AG04450 (cell line): ENCODE measurements around the gene PIMREG. TPM values are rescaled to one million over a fixed set of nuclear protein-coding genes. Genes with fewer than 3 reads are reported as not detected.

ENCODE experiments used
- CTCF ChIA-PET: fragments of 300-600, 350-600 bp; formaldehyde crosslinking; extraction: SDS; loops from one replicate; lab custom pipeline; 2022; ENCODE audit warnings: antibody characterized with exemption, inconsistent platforms; lab: Charles Lee
- POLR2A ChIA-PET: fragments of 350-600 bp; formaldehyde crosslinking; extraction: SDS; loops from one replicate; lab custom pipeline; 2021; ENCODE audit warnings: antibody characterized with exemption, inconsistent platforms; lab: Yijun Ruan, JAX
- DNase-seq: peaks from one replicate; pipeline ENCODE4 v3.0.0-alpha.2; 2011; ENCODE audit warnings: low read depth, low spot score
- H3K27ac ChIP-seq: one replicate; pipeline ENCODE4 v1.5.1; 2012; ENCODE audit warnings: low read depth, low read length, control low read depth
- H3K27me3 ChIP-seq: one replicate; pipeline ENCODE4 v1.6.0; 2012; ENCODE audit warnings: low read length; ENCODE audit not compliant: control insufficient read depth, insufficient read depth
- H3K4me3 ChIP-seq: 2 replicates; pipeline ENCODE4 v1.5.1; 2011; ENCODE audit warnings: mild to moderate bottlenecking, low read depth, low read length, control low read depth
- H3K9me3 ChIP-seq: 2 replicates; pipeline ENCODE4 v1.5.1; 2012; ENCODE audit warnings: low read length; ENCODE audit not compliant: control insufficient read depth, insufficient read depth
- CTCF ChIP-seq: IDR thresholded peaks from 2 replicates; pipeline ENCODE4 v1.5.1; 2011; ENCODE audit warnings: low read depth, low read length, control low read depth, inconsistent platforms
- polyA plus RNA-seq: library from polyadenylated mRNA; depleted of rRNA; stranded (reverse); fragments of >200 nt; gene quantifications from 2 replicates; pipeline ENCODE4 v1.2.3, GENCODE V29; 2011

Gene PIMREG
- polyA plus RNA-seq, 1 experiment, result 7.0 TPM

- POLR2A ChIA-PET, result no interaction called here
- Histone ChIP-seq H3K27ac (no peak overlapping the region), H3K4me3 (no peak overlapping the region), H3K27me3 (peaks cover 11% of the 10 kb centered on the region), H3K9me3 (no peaks in the 10 kb centered on the region; the same call in 1 of the 2 replicates)
- TF ChIP-seq CTCF, result no peak
- no peak for DNase-seq
- CTCF ChIA-PET, result no interaction called here
These were observed 32.0 kb downstream of the PIMREG start for GRCh38 chr17:6476076-6476809.

DNA sequence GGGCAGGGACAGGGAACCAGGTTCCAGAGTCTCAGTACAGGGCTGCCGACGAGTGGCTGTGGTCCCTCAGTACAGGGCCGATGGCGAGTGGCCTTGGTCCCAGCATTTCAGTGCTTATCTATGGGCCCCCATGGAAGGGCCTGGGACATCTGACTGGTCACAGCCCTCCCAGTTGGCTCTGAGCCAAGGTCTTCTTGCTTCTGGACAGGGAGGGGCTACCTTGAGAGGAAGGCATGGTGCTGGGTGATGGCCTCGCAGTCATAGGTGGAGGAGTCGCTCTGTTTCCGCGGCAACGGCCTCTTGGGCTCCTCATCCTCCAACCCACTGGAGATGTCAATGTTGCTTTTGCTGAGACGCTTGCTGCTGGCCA is 32.5 kb downstream of the PIMREG start:
- CTCF ChIA-PET, result no interaction called here
- Histone ChIP-seq H3K27ac (no peak overlapping the region), H3K4me3 (no peak overlapping the region), H3K27me3 (peaks cover 13% of the 10 kb centered on the region), H3K9me3 (no peaks in the 10 kb centered on the region; the same call in 1 of the 2 replicates)
- TF ChIP-seq CTCF, result no peak
- POLR2A ChIA-PET, result no interaction called here
- DNase-seq, result no peak

DNA sequence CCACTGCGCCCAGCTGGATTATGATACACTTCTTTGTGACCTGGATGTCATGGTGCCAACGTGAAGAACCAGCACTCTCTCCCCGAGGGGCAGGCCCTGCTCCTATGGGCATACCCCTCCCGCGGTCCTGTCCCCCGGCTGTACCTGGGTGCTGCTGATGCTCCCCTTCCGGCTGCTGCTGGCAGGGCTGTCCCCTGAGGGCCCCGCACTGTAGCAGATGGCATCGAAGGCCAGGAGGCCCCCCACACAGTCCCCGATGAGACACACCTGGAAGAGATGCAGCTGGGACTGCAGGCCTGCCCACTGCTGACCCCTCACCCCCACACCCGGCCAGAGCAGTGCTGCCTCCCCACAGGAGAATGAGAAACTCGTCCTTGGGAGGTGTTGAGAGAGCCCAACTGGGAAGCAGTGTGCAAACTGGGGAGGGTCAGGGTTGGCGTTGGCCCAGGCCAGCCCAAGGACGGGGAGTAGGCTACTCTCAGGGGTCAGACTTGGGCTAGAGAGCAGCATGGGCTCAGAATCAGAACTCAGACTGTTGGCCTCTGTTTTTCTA is 33.7 kb downstream of the PIMREG start:
- no peak for DNase-seq
- Histone ChIP-seq H3K4me3 (no peak overlapping the region), H3K9me3 (no peaks in the 10 kb centered on the region; the same call in 1 of the 2 replicates), H3K27ac (no peak overlapping the region), H3K27me3 (peaks cover 13% of the 10 kb centered on the region)
- ChIA-PET POLR2A (no interaction called here), CTCF (no interaction called here)
- no peak for TF ChIP-seq CTCF

DNA sequence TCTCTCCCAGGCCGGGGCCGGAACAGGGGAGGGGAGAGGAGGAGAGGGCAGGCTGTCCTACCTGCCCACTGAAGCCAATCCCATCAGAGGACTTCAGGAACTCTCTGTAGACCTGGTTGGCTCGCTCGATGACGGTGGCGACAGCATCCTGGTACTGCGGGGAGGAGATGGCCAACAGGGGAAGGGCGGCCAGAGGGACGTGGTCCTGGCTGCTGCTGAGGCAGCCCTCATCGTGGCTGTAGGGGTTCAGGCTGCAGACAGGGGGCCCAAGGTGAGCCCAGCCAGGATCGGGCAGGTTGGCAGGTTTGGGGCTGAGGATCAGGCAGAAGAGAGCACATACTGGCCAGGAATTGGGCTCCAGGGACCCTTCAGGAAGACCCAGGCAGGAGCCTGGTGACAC is 34.2 kb downstream of the PIMREG start:
- peaks cover 13% of the 10 kb centered on the region for H3K27me3 ChIP-seq

More for the DNA sequence above, 34.2 kb downstream of the PIMREG start:
- POLR2A ChIA-PET, result no interaction called here
- H3K9me3 ChIP-seq, result no peaks in the 10 kb centered on the region; the same call in 1 of the 2 replicates
- CTCF ChIA-PET, result no interaction called here
- no peak overlapping the region for H3K27ac ChIP-seq
- DNase-seq, result no peak
- TF ChIP-seq CTCF, result no peak
- H3K4me3 ChIP-seq, result no peak overlapping the region
